Mucosa of rectum (tissue), 2 donors: ENCODE results near the gene NAAA.
A peak's percentile ranks its signal among the peaks of the same experiment; 100 is the strongest.
"Not testable (repeated sequence)": the region's sequence is repeated elsewhere in the genome, so short reads cannot be mapped to it uniquely, and the experiment has no call there.

ENCODE experiments used
- H3K27ac ChIP-seq, 2 donors: one replicate each; pipeline ENCODE4 v1.7.0; 2013; ENCODE audit warnings: inconsistent platforms in 2 of 2, low read depth in 2 of 2, low read length in 2 of 2
- H3K27me3 ChIP-seq, 2 donors: one replicate each; pipeline ENCODE4 v1.7.0; 2013; ENCODE audit warnings: low read length in 2 of 2; ENCODE audit not compliant: control insufficient read depth in 2 of 2, insufficient read depth in 2 of 2
- H3K36me3 ChIP-seq, 2 donors: one replicate each; pipeline ENCODE4 v1.7.0; 2013; ENCODE audit warnings: low read length in 2 of 2; ENCODE audit not compliant: control insufficient read depth in 2 of 2, insufficient read depth in 2 of 2
- H3K4me1 ChIP-seq, 2 donors: one replicate each; pipeline ENCODE4 v1.7.0; 2013; ENCODE audit warnings: low read length in 2 of 2, mild to moderate bottlenecking in 1 of 2; ENCODE audit not compliant: control insufficient read depth in 2 of 2, insufficient read depth in 2 of 2
- H3K4me3 ChIP-seq, 2 donors: one replicate each; pipeline ENCODE4 v1.7.0; 2013; ENCODE audit warnings: low read length in 2 of 2
- H3K9ac ChIP-seq, 2 donors: one replicate each; pipeline ENCODE4 v1.7.0; 2013; ENCODE audit warnings: low read length in 2 of 2, low read depth in 1 of 2, mild to moderate bottlenecking in 1 of 2
- H3K9me3 ChIP-seq, 2 donors: one replicate each; pipeline ENCODE4 v1.7.0; 2013; ENCODE audit warnings: low read length in 2 of 2; ENCODE audit not compliant: control insufficient read depth in 2 of 2
- donor health status: healthy.
- donor health status: Normal muscosa, but diverticular disease.

NAAA gene

DNA sequence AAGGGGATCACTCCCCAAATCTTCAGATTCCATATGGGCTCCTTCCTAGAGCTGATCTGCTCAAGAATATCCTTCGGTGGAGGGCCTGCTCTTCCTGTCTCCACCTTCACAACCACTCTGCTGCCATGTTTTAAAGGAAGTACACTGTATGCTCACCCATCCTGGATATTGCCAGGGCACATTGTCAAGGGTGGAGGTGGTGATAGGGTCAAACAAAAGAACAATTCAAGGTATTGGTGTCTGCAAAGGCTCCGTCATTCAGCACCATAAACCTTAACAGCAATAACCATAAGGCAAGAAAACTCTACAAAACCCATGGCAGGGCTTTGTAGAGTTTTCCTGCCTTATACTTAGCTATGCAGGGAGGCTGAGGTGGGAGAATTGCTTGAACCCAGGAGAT, 18.9 kb downstream of the NAAA start:
- peaks cover 20 to 40% of the 10 kb centered on the region in 2 donors for H3K4me1 ChIP-seq
- H3K27me3 ChIP-seq, result no peaks in the 10 kb centered on the region
- peak overlapping the region in 1 of 2 donors; percentile 26 for H3K4me3 ChIP-seq
- no peaks in the 10 kb centered on the region for H3K9me3 ChIP-seq
- H3K9ac ChIP-seq, result no peak overlapping the region
- H3K36me3 ChIP-seq, result peaks cover 31 to 32% of the 10 kb centered on the region in 2 donors
- H3K27ac ChIP-seq, result peak overlapping the region; percentile 80 to 90

- Histone ChIP-seq H3K36me3 (peaks cover 26 to 29% of the 10 kb centered on the region in 2 donors), H3K27ac (peak overlapping the region; percentile 80 to 90)
Observed at GRCh38 chr4:75920327-75920726, 20.5 kb downstream of the NAAA start.

DNA sequence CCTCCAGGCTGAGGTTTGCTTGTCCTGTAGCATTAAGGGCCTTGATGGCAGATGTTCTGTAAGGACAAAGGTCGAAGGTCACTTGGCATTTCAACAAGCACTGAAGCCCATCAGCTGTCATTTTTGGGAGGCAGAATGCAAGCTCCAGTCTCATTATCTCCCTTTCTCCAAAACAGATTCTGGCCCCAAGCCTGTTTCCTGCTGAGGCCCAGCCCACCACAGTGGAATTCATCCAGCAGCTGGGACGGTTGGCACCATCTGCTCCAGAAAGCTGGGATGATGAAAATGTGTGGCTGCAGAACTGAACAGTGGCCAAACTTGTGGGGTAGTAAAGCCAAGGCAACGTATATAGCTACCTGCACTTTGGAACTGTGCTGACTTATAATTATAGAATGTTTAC, 20.9 kb downstream of the NAAA start:
- Histone ChIP-seq H3K27ac (peak overlapping the region; percentile 59 to 80), H3K27me3 (no peaks in the 10 kb centered on the region), H3K9me3 (no peaks in the 10 kb centered on the region), H3K4me1 (peaks cover 27 to 57% of the 10 kb centered on the region in 2 donors), H3K4me3 (peak overlapping the region in 1 of 2 donors; percentile 10), H3K36me3 (peaks cover 27 to 28% of the 10 kb centered on the region in 2 donors), H3K9ac (no peak overlapping the region)

More at GRCh38 chr4:75920327-75920726, 20.5 kb downstream of the NAAA start:
- Histone ChIP-seq H3K9ac (peak overlapping the region in 1 of 2 donors; percentile 47), H3K27me3 (no peaks in the 10 kb centered on the region), H3K4me1 (peaks cover 25 to 55% of the 10 kb centered on the region in 2 donors), H3K9me3 (no peaks in the 10 kb centered on the region), H3K4me3 (peak overlapping the region; percentile 5 to 22)

- Histone ChIP-seq H3K36me3 (peaks cover 16 to 24% of the 10 kb centered on the region in 2 donors), H3K4me1 (peaks cover 24 to 39% of the 10 kb centered on the region in 2 donors), H3K9ac (no peak overlapping the region), H3K27me3 (no peaks in the 10 kb centered on the region), H3K4me3 (no peak overlapping the region), H3K9me3 (peaks cover 0 to 2% of the 10 kb centered on the region in 2 donors), H3K27ac (peak overlapping the region in 1 of 2 donors; percentile 42)
Observed at GRCh38 chr4:75916091-75916661, 24.6 kb downstream of the NAAA start.

DNA sequence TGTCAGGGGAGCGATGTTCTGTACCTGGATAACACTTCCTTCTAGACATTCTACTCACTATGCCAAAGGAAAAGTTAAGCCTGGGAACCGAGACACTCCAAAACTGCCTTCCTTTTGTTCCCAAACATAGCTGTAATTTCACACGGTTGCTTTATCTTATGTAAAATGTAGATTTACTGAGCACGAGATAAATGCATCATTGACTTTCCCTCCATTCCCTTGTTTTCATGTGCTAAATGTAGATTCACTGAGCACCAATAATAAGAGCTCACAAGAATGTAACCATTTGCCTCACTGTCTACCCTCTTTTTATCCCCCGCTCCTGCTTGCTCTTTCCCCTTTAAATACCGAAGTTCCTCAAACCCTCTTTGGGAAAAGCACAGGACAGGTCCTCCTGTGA, 27.8 kb downstream of the NAAA start:
- Histone ChIP-seq H3K27me3 (no peaks in the 10 kb centered on the region), H3K4me3 (no peak overlapping the region), H3K9me3 (peaks cover 0 to 3% of the 10 kb centered on the region in 2 donors), H3K4me1 (peaks cover 10 to 21% of the 10 kb centered on the region in 2 donors), H3K27ac (no peak overlapping the region), H3K9ac (no peak overlapping the region), H3K36me3 (peaks cover 10 to 13% of the 10 kb centered on the region in 2 donors)

GRCh38 chr4:75910831-75911230, 30.0 kb downstream of the NAAA start:
- H3K4me1 ChIP-seq, H3K36me3 ChIP-seq, H3K9ac ChIP-seq, H3K4me3 ChIP-seq, H3K27me3 ChIP-seq, H3K9me3 ChIP-seq: not testable (repeated sequence)
- peak overlapping the region in 1 of 2 donors; percentile 49 for H3K27ac ChIP-seq

GRCh38 chr4:75909405-75909804, 31.4 kb downstream of the NAAA start:
- Histone ChIP-seq H3K27ac (no peak overlapping the region), H3K9ac (no peak overlapping the region), H3K9me3 (peaks cover 0 to 3% of the 10 kb centered on the region in 2 donors), H3K4me1 (no peaks in the 10 kb centered on the region), H3K36me3 (peaks cover 0 to 6% of the 10 kb centered on the region in 2 donors), H3K4me3 (no peak overlapping the region), H3K27me3 (no peaks in the 10 kb centered on the region)

DNA sequence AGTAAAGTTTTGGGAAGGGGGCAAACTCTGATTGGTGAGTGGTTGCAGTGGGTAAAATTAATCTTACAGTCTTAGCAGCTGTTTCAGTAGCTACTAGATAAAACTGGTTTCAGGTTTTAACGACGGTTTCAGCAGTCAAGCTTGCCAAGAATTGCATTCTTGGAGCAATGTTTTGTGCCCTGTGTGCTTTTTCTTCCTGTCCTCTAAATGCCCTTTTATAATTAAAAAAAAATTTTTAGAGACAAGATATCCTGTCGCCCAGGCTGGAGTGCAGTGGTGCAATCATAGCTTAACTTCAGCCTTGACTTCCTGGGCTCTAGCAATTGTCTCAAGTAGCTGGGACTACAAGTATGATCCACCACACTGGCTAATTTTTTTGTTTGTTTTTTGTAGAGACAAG, 32.3 kb downstream of the NAAA start:
- Histone ChIP-seq H3K27me3 (no peaks in the 10 kb centered on the region), H3K9ac (no peak overlapping the region), H3K36me3 (peaks cover 0 to 3% of the 10 kb centered on the region in 2 donors), H3K9me3 (peaks cover 0 to 3% of the 10 kb centered on the region in 2 donors), H3K27ac (no peak overlapping the region), H3K4me1 (no peaks in the 10 kb centered on the region), H3K4me3 (no peak overlapping the region)

- Histone ChIP-seq H3K4me3 (no peak overlapping the region), H3K27ac (no peak overlapping the region), H3K27me3 (no peaks in the 10 kb centered on the region), H3K9me3 (peaks cover 0 to 3% of the 10 kb centered on the region in 2 donors), H3K9ac (no peak overlapping the region), H3K36me3 (no peaks in the 10 kb centered on the region), H3K4me1 (no peaks in the 10 kb centered on the region)
Observed at GRCh38 chr4:75907966-75908365, 32.8 kb downstream of the NAAA start.

GRCh38 chr4:75904076-75904475, 36.7 kb downstream of the NAAA start:
- Histone ChIP-seq H3K9me3 (no peaks in the 10 kb centered on the region), H3K4me3 (no peak overlapping the region), H3K9ac (no peak overlapping the region), H3K27ac (no peak overlapping the region), H3K4me1 (no peaks in the 10 kb centered on the region), H3K27me3 (no peaks in the 10 kb centered on the region), H3K36me3 (no peaks in the 10 kb centered on the region)
